Activated CD8-positive, alpha-beta T cell treated with anti-CD3 and anti-CD28 coated beads, Interleukin-2, amount 10 ng/mL, durations not matched to agents 7 days and 5 days (primary cell): ENCODE measurements around the gene RNF157. TPM values are rescaled to one million over a fixed set of nuclear protein-coding genes. Genes with fewer than 3 reads are reported as not detected.
A peak's percentile ranks its signal among the peaks of the same experiment; 100 is the strongest.

ENCODE experiments used
- ATAC-seq: fragments of 150-1000 bp; cut with Tn5 transposase; one replicate; pipeline ENCODE4 v1.10.0; 2021; ENCODE audit warnings: moderate library complexity
- CTCF ChIA-PET: fragments of 350-600 bp; sonication (Branson Sonifier 250); formaldehyde crosslinking; loops from one replicate; lab custom pipeline; 2021; ENCODE audit warnings: antibody characterized with exemption; lab: Charles Lee
- POLR2A ChIA-PET: fragments of 350-600 bp; sonication (Branson Sonifier 250); formaldehyde crosslinking; loops from one replicate; lab custom pipeline; 2021; ENCODE audit warnings: antibody characterized with exemption; lab: Charles Lee
- DNase-seq: peaks from one replicate; pipeline ENCODE4 v3.0.0-alpha.2; 2020
- H3K27ac Mint-ChIP-seq: one replicate; pipeline ENCODE4 v1.8.0; 2021; ENCODE audit warnings: mild to moderate bottlenecking, mixed read lengths
- H3K27me3 Mint-ChIP-seq: one replicate; pipeline ENCODE4 v1.8.0; 2021; ENCODE audit warnings: low read depth, mixed read lengths
- H3K36me3 Mint-ChIP-seq: one replicate; pipeline ENCODE4 v1.8.0; 2021; ENCODE audit warnings: low read depth, mixed read lengths
- H3K4me1 Mint-ChIP-seq: one replicate; pipeline ENCODE4 v1.8.0; 2021; ENCODE audit warnings: low read depth, mixed read lengths
- H3K4me3 Mint-ChIP-seq: one replicate; pipeline ENCODE4 v1.8.0; 2021; ENCODE audit warnings: mild to moderate bottlenecking, mixed read lengths
- H3K9me3 Mint-ChIP-seq: one replicate; pipeline ENCODE4 v1.8.0; 2022; ENCODE audit warnings: mixed read lengths; ENCODE audit not compliant: insufficient read depth
- total RNA-seq, 2 experiments: library from RNA; stranded (reverse); gene quantifications; one replicate each; pipeline ENCODE4 v1.2.3, GENCODE V29; 2021

RNF157 gene
- total RNA-seq, 2 experiments from 2014 or later: 150 to 165 TPM

- H3K36me3 Mint-ChIP-seq: peaks cover 87% of the 10 kb centered on the region
- ChIA-PET POLR2A (interaction anchor here (1.6 kb wide), 1 partner anchor 21 kb away, joined by 9 read pairs; no protein-coding TSS in a partner anchor), CTCF (interaction anchor here (0.5 to 1.3 kb wide), 4 partner anchors 17 to 240 kb away, joined by 3 read pairs; no protein-coding TSS in a partner anchor)
- peaks cover 13% of the 10 kb centered on the region for H3K4me1 Mint-ChIP-seq
- H3K27ac Mint-ChIP-seq: peak overlapping the region; percentile 31
- no peak overlapping the region for H3K4me3 Mint-ChIP-seq
- H3K9me3 Mint-ChIP-seq: no peaks in the 10 kb centered on the region
- no peak for ATAC-seq
- no peaks in the 10 kb centered on the region for H3K27me3 Mint-ChIP-seq
- DNase-seq: no peak
Observed at GRCh38 chr17:76157759-76158158, 82.5 kb downstream of the RNF157 start.

GRCh38 chr17:76156662-76156991, 83.7 kb downstream of the RNF157 start:
- Mint-ChIP-seq H3K27ac (no peak overlapping the region), H3K27me3 (no peaks in the 10 kb centered on the region), H3K4me3 (no peak overlapping the region), H3K4me1 (peaks cover 24% of the 10 kb centered on the region), H3K9me3 (no peaks in the 10 kb centered on the region), H3K36me3 (peaks cover 87% of the 10 kb centered on the region)
- no peak for DNase-seq
- POLR2A ChIA-PET: interaction anchor here (1.2 to 1.6 kb wide), 2 partner anchors 23 to 100 kb away, joined by 4 to 5 read pairs; no protein-coding TSS in a partner anchor
- ATAC-seq: no peak
- CTCF ChIA-PET: interaction anchor here (0.8 to 1.3 kb wide), 2 partner anchors 12 to 31 kb away, joined by 3 read pairs; no protein-coding TSS in a partner anchor

GRCh38 chr17:76155988-76156661, 84.2 kb downstream of the RNF157 start:
- Mint-ChIP-seq H3K36me3 (peaks cover 87% of the 10 kb centered on the region), H3K27me3 (no peaks in the 10 kb centered on the region), H3K27ac (peak overlapping the region; percentile 61), H3K4me1 (peaks cover 29% of the 10 kb centered on the region), H3K9me3 (no peaks in the 10 kb centered on the region), H3K4me3 (no peak overlapping the region)
- ChIA-PET POLR2A (interaction anchor here (1.1 to 1.6 kb wide), 3 partner anchors 10 to 100 kb away, joined by 3 to 5 read pairs (median 4); no protein-coding TSS in a partner anchor), CTCF (interaction anchor here (0.8 to 1.3 kb wide), 2 partner anchors 13 to 30 kb away, joined by 3 read pairs; no protein-coding TSS in a partner anchor)
- DNase-seq: no peak
- ATAC-seq: no peak

GRCh38 chr17:76154936-76155845, 85.1 kb downstream of the RNF157 start:
- DNase-seq (no peak), ATAC-seq (no peak)
- CTCF ChIA-PET: interaction anchor here (1.2 to 6.3 kb wide), 4 partner anchors 14 to 34 kb away, joined by 3 to 51 read pairs (median 3); no protein-coding TSS in a partner anchor
- POLR2A ChIA-PET: interaction anchor here (1.1 to 1.6 kb wide), 3 partner anchors 9 to 101 kb away, joined by 3 to 5 read pairs (median 4); no protein-coding TSS in a partner anchor
- H3K4me1 Mint-ChIP-seq: peaks cover 33% of the 10 kb centered on the region
- no peaks in the 10 kb centered on the region for H3K9me3 Mint-ChIP-seq
- no peaks in the 10 kb centered on the region for H3K27me3 Mint-ChIP-seq
- peaks cover 88% of the 10 kb centered on the region for H3K36me3 Mint-ChIP-seq
- no peak overlapping the region for H3K4me3 Mint-ChIP-seq
- peak overlapping the region; percentile 16 for H3K27ac Mint-ChIP-seq

- POLR2A ChIA-PET: interaction anchor here (0.8 to 1.3 kb wide), 2 partner anchors 28 to 114 kb away, joined by 3 read pairs; no protein-coding TSS in a partner anchor
- no peaks in the 10 kb centered on the region for H3K27me3 Mint-ChIP-seq
- CTCF ChIA-PET: interaction anchor here (1.2 to 6.3 kb wide), 5 partner anchors 8 to 33 kb away, joined by 3 to 51 read pairs (median 3); no protein-coding TSS in a partner anchor
- DNase-seq: no peak
- no peaks in the 10 kb centered on the region for H3K9me3 Mint-ChIP-seq
- peaks cover 35% of the 10 kb centered on the region for H3K4me1 Mint-ChIP-seq
- H3K27ac Mint-ChIP-seq: peak overlapping the region; percentile 55
- peaks cover 91% of the 10 kb centered on the region for H3K36me3 Mint-ChIP-seq
- H3K4me3 Mint-ChIP-seq: no peak overlapping the region
- ATAC-seq: no peak
Observed at GRCh38 chr17:76154292-76154691, 86.0 kb downstream of the RNF157 start.

- no peak for DNase-seq
- Mint-ChIP-seq H3K27me3 (no peaks in the 10 kb centered on the region), H3K36me3 (peaks cover 91% of the 10 kb centered on the region), H3K27ac (peak overlapping the region; percentile 43), H3K4me3 (no peak overlapping the region), H3K9me3 (no peaks in the 10 kb centered on the region), H3K4me1 (peaks cover 41% of the 10 kb centered on the region)
- ChIA-PET CTCF (interaction anchor here (0.7 to 6.3 kb wide), 7 partner anchors 8 to 126 kb away, joined by 3 to 51 read pairs (median 3); no protein-coding TSS in a partner anchor), POLR2A (interaction anchor here (0.6 to 1.8 kb wide), 5 partner anchors 10 to 115 kb away, joined by 3 to 6 read pairs (median 3); partner anchors contain the start of gene UBALD2)
- ATAC-seq: no peak
Observed at GRCh38 chr17:76153640-76154039, 86.7 kb downstream of the RNF157 start.

GRCh38 chr17:76153202-76153601, 87.1 kb downstream of the RNF157 start:
- H3K27ac Mint-ChIP-seq: peak overlapping the region; percentile 85
- H3K4me3 Mint-ChIP-seq: no peak overlapping the region
- ChIA-PET POLR2A (interaction anchor here (0.6 to 2.0 kb wide), 5 partner anchors 10 to 112 kb away, joined by 3 to 10 read pairs (median 4); partner anchors contain the start of gene UBALD2), CTCF (interaction anchor here (0.7 to 6.3 kb wide), 7 partner anchors 9 to 245 kb away, joined by 3 to 51 read pairs (median 3); no protein-coding TSS in a partner anchor)
- peaks cover 89% of the 10 kb centered on the region for H3K36me3 Mint-ChIP-seq
- no peaks in the 10 kb centered on the region for H3K9me3 Mint-ChIP-seq
- no peak for DNase-seq
- no peaks in the 10 kb centered on the region for H3K27me3 Mint-ChIP-seq
- no peak for ATAC-seq
- H3K4me1 Mint-ChIP-seq: peaks cover 42% of the 10 kb centered on the region

- DNase-seq: no peak
- no peak for ATAC-seq
- Mint-ChIP-seq H3K4me3 (no peak overlapping the region), H3K36me3 (peaks cover 86% of the 10 kb centered on the region), H3K27me3 (no peaks in the 10 kb centered on the region), H3K27ac (peak overlapping the region; percentile 85), H3K9me3 (no peaks in the 10 kb centered on the region), H3K4me1 (peaks cover 45% of the 10 kb centered on the region)
- CTCF ChIA-PET: interaction anchor here (1.2 to 6.3 kb wide), 7 partner anchors 9 to 245 kb away, joined by 3 to 51 read pairs (median 5); no protein-coding TSS in a partner anchor
- POLR2A ChIA-PET: interaction anchor here (1.1 to 2.0 kb wide), 4 partner anchors 9 to 112 kb away, joined by 4 to 10 read pairs (median 5); partner anchors contain the start of gene UBALD2
Observed at GRCh38 chr17:76152591-76152990, 87.7 kb downstream of the RNF157 start.

DNA sequence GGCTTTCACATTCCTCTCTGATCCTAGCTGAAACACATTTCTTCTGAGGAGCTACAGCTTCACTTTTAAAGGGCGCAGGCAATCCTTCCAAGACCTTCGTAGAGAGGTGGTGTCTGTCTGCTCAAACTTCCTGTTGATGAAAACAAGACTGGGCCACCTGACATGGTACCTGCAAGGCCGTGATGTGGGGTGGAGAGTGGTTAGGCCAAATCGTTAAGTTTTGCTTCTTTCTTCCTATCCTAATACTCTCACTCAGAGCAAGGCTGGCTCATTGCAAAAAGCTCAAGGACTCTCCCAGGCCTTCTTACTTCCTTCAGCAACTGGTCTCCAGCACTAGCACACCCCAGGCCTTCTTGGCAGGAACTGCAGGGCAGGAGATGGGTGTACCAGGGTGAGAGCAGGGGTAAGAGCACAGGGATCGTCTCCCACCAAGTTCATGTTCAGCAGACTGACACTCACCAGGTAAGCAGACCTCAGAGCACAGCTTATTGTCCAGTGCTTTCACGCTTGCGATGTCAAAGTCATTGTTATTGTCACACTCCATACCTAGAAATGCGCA, 88.3 kb downstream of the RNF157 start:
- peaks cover 51% of the 10 kb centered on the region for H3K4me1 Mint-ChIP-seq
- no peak overlapping the region for H3K4me3 Mint-ChIP-seq
- peaks cover 87% of the 10 kb centered on the region for H3K36me3 Mint-ChIP-seq
- peak overlapping the region; percentile 85 for H3K27ac Mint-ChIP-seq
- DNase-seq (no peak), ATAC-seq (peak; percentile 65)
- H3K27me3 Mint-ChIP-seq: no peaks in the 10 kb centered on the region
- no peaks in the 10 kb centered on the region for H3K9me3 Mint-ChIP-seq
- CTCF ChIA-PET: interaction anchor here (0.6 to 6.3 kb wide), 8 partner anchors 10 to 246 kb away, joined by 3 to 51 read pairs (median 5); no protein-coding TSS in a partner anchor
- POLR2A ChIA-PET: interaction anchor here (1.3 to 2.0 kb wide), 5 partner anchors 9 to 116 kb away, joined by 4 to 10 read pairs (median 4); no protein-coding TSS in a partner anchor

DNA sequence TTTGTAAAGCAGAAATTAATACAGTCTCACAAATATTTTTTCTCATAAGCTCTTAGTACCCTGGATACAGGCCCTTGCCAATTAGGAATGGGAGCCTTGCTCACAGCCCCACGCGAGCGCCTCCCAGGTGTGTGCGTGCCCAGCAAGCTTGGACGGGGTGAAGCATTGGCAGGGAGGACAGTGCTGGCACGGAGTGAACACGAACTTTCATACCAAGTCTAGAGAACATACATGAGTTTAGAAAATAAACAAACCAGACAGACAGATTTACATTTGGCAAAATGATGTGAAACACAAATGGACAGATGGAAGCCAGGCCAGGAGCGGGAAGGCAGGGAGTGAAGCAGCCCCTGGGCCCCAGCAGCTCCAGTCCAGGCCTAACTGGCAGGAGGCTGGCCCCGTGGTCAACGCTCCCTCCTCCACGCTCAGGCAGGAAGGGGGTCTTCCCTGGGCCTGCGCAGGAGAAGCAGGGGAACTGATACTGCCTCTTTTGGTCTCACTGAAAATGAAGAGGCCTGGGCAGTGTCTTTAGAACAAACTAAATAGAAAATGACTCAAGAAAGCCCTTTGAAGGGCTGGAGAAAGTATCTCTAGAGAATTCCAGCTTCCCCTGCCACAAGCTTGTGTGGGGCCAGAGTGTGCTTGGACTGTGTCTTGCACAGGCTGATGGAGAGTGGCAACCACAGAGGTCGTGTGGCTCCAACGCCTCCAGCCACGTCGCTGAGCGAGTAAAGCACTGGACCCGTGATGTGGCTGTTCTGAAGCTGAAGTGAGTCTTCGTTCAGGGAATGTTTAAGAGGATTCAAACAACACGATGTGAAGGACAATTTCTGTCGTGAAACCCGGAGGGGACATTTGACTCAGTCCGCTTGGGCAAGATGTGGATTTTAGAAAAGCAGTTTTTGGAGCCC, 89.3 kb downstream of the RNF157 start:
- Mint-ChIP-seq H3K36me3 (peaks cover 89% of the 10 kb centered on the region), H3K4me3 (no peak overlapping the region), H3K9me3 (no peaks in the 10 kb centered on the region), H3K27ac (peak overlapping the region; percentile 85), H3K4me1 (peaks cover 61% of the 10 kb centered on the region), H3K27me3 (no peaks in the 10 kb centered on the region)
- POLR2A ChIA-PET: interaction anchor here (1.3 to 2.0 kb wide), 4 partner anchors 8 to 117 kb away, joined by 4 to 10 read pairs (median 4); no protein-coding TSS in a partner anchor
- ATAC-seq: no peak
- no peak for DNase-seq
- CTCF ChIA-PET: interaction anchor here (1.0 to 6.3 kb wide), 6 partner anchors 15 to 129 kb away, joined by 4 to 51 read pairs (median 7); no protein-coding TSS in a partner anchor
